IMR-90 (cell line): ENCODE data around the gene INPPL1. TPM values are rescaled to one million over a fixed set of nuclear protein-coding genes. Genes with fewer than 3 reads are reported as not detected.
"Not testable (repeated sequence)": the region's sequence is repeated elsewhere in the genome, so short reads cannot be mapped to it uniquely, and the experiment has no call there.

Experiments
- ATAC-seq: fragments of 200-7000 bp; cut with Tn5 transposase; 2 replicates; pipeline ENCODE4 v1.9.1; 2020; ENCODE audit warnings: low read depth, mild to moderate bottlenecking, moderate library complexity
- BruUV-seq: library from RNA; stranded (reverse); fragments of 400-500 nt; replicated peaks from 2 replicates; lab custom pipeline; 2021; lab: Mats Ljungman, UMichigan
- CTCF ChIA-PET: fragments of 300-600 bp; formaldehyde crosslinking; extraction: SDS; loops from one replicate; lab custom pipeline; 2021; ENCODE audit warnings: antibody characterized with exemption; lab: Yijun Ruan, JAX
- POLR2A ChIA-PET: fragments of 300-600 bp; sonication (Branson Sonifier 250); formaldehyde crosslinking; loops from one replicate; lab custom pipeline; 2022; ENCODE audit warnings: antibody characterized with exemption; ENCODE audit not compliant: unreplicated experiment; lab: Charles Lee
- DNase-seq: peaks from one replicate; pipeline ENCODE4 v3.0.0; 2013
- H2AFZ ChIP-seq: replicated peaks from 2 replicates; pipeline ENCODE3; 2013; ENCODE audit warnings: low read length, mild to moderate bottlenecking; ENCODE audit not compliant: poor library complexity
- H2AK5ac ChIP-seq: 2 replicates; pipeline ENCODE4 v1.6.1; 2013; ENCODE audit warnings: low read depth, low read length, inconsistent platforms
- H2AK9ac ChIP-seq: replicated peaks from 2 replicates; pipeline ENCODE3; 2013; ENCODE audit warnings: mild to moderate bottlenecking, low read depth, low read length, moderate library complexity; ENCODE audit not compliant: poor library complexity
- H2BK120ac ChIP-seq: 2 replicates; pipeline ENCODE4 v1.6.1; 2013; ENCODE audit warnings: low read depth, low read length, inconsistent platforms
- H2BK15ac ChIP-seq: 3 replicates; pipeline ENCODE4 v1.6.1; 2013; ENCODE audit warnings: low read depth, low read length, inconsistent platforms
- H2BK20ac ChIP-seq: 2 replicates; pipeline ENCODE4 v1.6.1; 2013; ENCODE audit warnings: low read depth, mild to moderate bottlenecking, inconsistent platforms, low read length, moderate library complexity
- H2BK5ac ChIP-seq: 2 replicates; pipeline ENCODE4 v1.6.1; 2013; ENCODE audit warnings: mild to moderate bottlenecking, low read depth, low read length, inconsistent platforms; ENCODE audit not compliant: poor library complexity, severe bottlenecking
- H3K14ac ChIP-seq: replicated peaks from 2 replicates; pipeline ENCODE4 v1.6.1; 2013; ENCODE audit warnings: low read depth, low read length, inconsistent platforms
- H3K18ac ChIP-seq: 2 replicates; pipeline ENCODE4 v1.6.1; 2013; ENCODE audit warnings: low read depth, low read length, control low read depth
- H3K23ac ChIP-seq: 2 replicates; pipeline ENCODE4 v1.6.1; 2013; ENCODE audit warnings: low read depth, low read length, inconsistent platforms
- H3K27ac ChIP-seq: 2 replicates; pipeline ENCODE4 v1.5.1; 2013; ENCODE audit warnings: mild to moderate bottlenecking, control low read depth, low read length; ENCODE audit not compliant: insufficient read depth
- H3K27me3 ChIP-seq: 2 replicates; pipeline ENCODE4 v1.6.1; 2013; ENCODE audit warnings: low read length; ENCODE audit not compliant: control insufficient read depth, insufficient read depth
- H3K36me3 ChIP-seq: 2 replicates; pipeline ENCODE4 v1.6.1; 2013; ENCODE audit warnings: low read length, mixed read lengths; ENCODE audit not compliant: control insufficient read depth, insufficient read depth
- H3K4ac ChIP-seq: 2 replicates; pipeline ENCODE4 v1.6.1; 2013; ENCODE audit warnings: low read depth, low read length, inconsistent platforms
- H3K4me1 ChIP-seq: 2 replicates; pipeline ENCODE4 v1.6.1; 2013; ENCODE audit warnings: low read length, mixed read lengths; ENCODE audit not compliant: control insufficient read depth, insufficient read depth
- H3K4me2 ChIP-seq: 2 replicates; pipeline ENCODE4 v1.6.1; 2013; ENCODE audit warnings: low read depth, mild to moderate bottlenecking, control low read depth, low read length, moderate library complexity
- H3K4me3 ChIP-seq: 2 replicates; pipeline ENCODE4 v1.5.1; 2013; ENCODE audit warnings: low read depth, mild to moderate bottlenecking, control low read depth, low read length, moderate library complexity; ENCODE audit not compliant: insufficient read depth
- H3K56ac ChIP-seq: 2 replicates; pipeline ENCODE4 v1.6.1; 2013; ENCODE audit warnings: low read length, inconsistent platforms; ENCODE audit not compliant: insufficient read depth; ENCODE audit errors: extremely low read depth
- H3K79me1 ChIP-seq, 2 experiments: 2 replicates each; pipeline ENCODE4 v1.6.1; 2013; ENCODE audit warnings: low read length in 2 of 2, inconsistent platforms in 1 of 2, low read depth in 1 of 2
- H3K9ac ChIP-seq: 2 replicates; pipeline ENCODE4 v1.6.1; 2013; ENCODE audit warnings: low read depth, low read length, control low read depth
- H3K9me1 ChIP-seq: 2 replicates; pipeline ENCODE4 v1.6.1; 2013; ENCODE audit warnings: low read length, inconsistent platforms; ENCODE audit not compliant: insufficient read depth
- H3K9me3 ChIP-seq: 2 replicates; pipeline ENCODE4 v1.6.1; 2013; ENCODE audit warnings: low read length; ENCODE audit not compliant: control insufficient read depth, insufficient read depth
- H4K20me1 ChIP-seq: 2 replicates; pipeline ENCODE4 v1.6.1; 2013; ENCODE audit warnings: low read length, inconsistent platforms; ENCODE audit not compliant: insufficient read depth
- H4K5ac ChIP-seq: 2 replicates; pipeline ENCODE4 v1.6.1; 2013; ENCODE audit warnings: mild to moderate bottlenecking, low read depth, low read length, control low read depth
- H4K8ac ChIP-seq, 2 experiments: 2 replicates each; pipeline ENCODE4 v1.6.1; 2013; ENCODE audit warnings: low read depth in 2 of 2, low read length in 2 of 2, control low read depth in 1 of 2, inconsistent platforms in 1 of 2
- H4K91ac ChIP-seq: 2 replicates; pipeline ENCODE4 v1.6.1; 2013; ENCODE audit warnings: low read depth, low read length, inconsistent platforms; ENCODE audit not compliant: insufficient read depth
- WGBS, 2 experiments: methylation state at CpG; one replicate each; pipeline versions ENCODE4 v1.1.5 to v1.1.7; 2013; ENCODE audit warnings: missing lambda C conversion rate in 2 of 2; ENCODE audit not compliant: insufficient read length in 1 of 2; ENCODE audit errors: extremely low coverage in 2 of 2; 5-methylcytosine and 5-hydroxymethylcytosine counted together
- dilution Hi-C: fragments of 300-500 bp; cut with HindIII; formaldehyde crosslinking; loops from one replicate; pipeline ENCODE4 v1.14.3; 2018; ENCODE audit warnings: low sequenced_read_pairs; ENCODE audit not compliant: unreplicated experiment
- in situ Hi-C: fragments of 300-500 bp; cut with MboI; formaldehyde crosslinking; loops from 3 replicates; pipeline ENCODE4 v1.14.3; 2019; ENCODE audit warnings: low sequenced_read_pairs, inconsistent platforms, mixed read lengths
- intact Hi-C: fragments of 100-400 bp; cut with micrococcal nuclease; formaldehyde crosslinking; loops from 2 replicates; pipeline ENCODE4 v1.10.0; 2022
- polyA plus RNA-seq, 3 experiments: library from polyadenylated mRNA; depleted of rRNA; stranded (reverse); fragments of >200 nt; gene quantifications; 2 replicates each; pipeline ENCODE4 v1.2.3, GENCODE V29; 2012; ENCODE audit warnings: low replicate concordance in 1 of 3
- total RNA-seq: library from RNA; depleted of rRNA; stranded (reverse); fragments of >200 nt; gene quantifications from 2 replicates; pipeline ENCODE4 v1.2.3, GENCODE V29; 2012

Gene INPPL1
- total and polyA plus RNA-seq, 2 of the 4 experiments (the other 2 are of a cell fraction), result 27.4 to 105 TPM

DNA sequence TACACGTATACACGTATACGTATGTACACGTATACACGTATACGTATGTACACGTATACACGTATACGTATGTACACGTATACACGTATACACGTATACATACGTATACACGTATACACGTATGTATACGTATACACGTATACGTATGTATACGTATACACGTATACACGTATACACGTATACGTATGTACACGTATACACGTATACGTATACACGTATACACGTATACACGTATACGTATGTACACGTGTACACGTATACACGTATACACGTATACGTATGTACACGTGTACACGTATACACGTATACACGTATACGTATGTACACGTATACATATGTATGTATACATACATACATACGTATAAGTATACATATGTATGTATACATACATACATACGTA lies 23.1 kb upstream of the INPPL1 start:
- H3K4me3 ChIP-seq, H2AK9ac ChIP-seq, in situ Hi-C loops, H3K4me2 ChIP-seq, H3K9me3 ChIP-seq, H3K14ac ChIP-seq, H4K5ac ChIP-seq, CTCF ChIA-PET, BruUV-seq, H3K4ac ChIP-seq, POLR2A ChIA-PET, H3K27me3 ChIP-seq, H3K36me3 ChIP-seq, H3K9me1 ChIP-seq, H2AFZ ChIP-seq, H4K91ac ChIP-seq, dilution Hi-C loops, H2AK5ac ChIP-seq, H2BK120ac ChIP-seq, H3K23ac ChIP-seq, H3K18ac ChIP-seq, H2BK15ac ChIP-seq, H3K9ac ChIP-seq, H2BK20ac ChIP-seq, H3K4me1 ChIP-seq, H3K79me1 ChIP-seq, H4K8ac ChIP-seq, H3K27ac ChIP-seq, H3K56ac ChIP-seq, ATAC-seq, H4K20me1 ChIP-seq, intact Hi-C loops, DNase-seq, H2BK5ac ChIP-seq: not testable (repeated sequence)
- WGBS, 2 experiments, result 92% methylated on average over 32 of the region's 43 CpGs; no CpG with 5 or more reads in 1 of the 2 experiments
